ENCODE measurements around the gene NIPBL. TPM values are rescaled to one million over a fixed set of nuclear protein-coding genes. Genes with fewer than 3 reads are reported as not detected.
"Not testable (repeated sequence)": the region's sequence is repeated elsewhere in the genome, so short reads cannot be mapped to it uniquely, and the experiment has no call there.

NIPBL gene
- total and polyA plus RNA-seq, 8 donors = 8.1 to 48.1 (median 26.4) TPM

DNA sequence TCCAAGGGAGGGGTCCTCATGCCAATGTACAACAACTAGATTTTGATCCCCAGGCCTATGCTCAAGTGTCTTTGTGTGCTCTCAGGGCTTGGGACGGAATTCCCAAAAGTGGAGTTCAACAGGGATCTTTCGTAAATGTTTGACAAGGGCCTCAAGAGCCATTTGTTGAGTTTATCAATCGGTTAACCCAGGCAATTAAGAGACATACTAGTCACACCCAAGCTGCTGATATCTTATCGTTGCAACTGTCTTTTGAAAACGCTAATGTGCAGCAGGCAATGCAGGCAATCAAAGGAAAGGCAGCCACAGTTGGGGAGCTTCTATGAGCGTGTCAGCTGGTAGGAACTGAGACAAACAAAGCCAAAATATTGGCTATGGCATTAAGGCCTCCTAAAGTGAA lies 211.4 kb downstream of the NIPBL start:
- FAIRE-seq (no peak), ATAC-seq (no peak), DNase-seq (no peak)
- no peaks in the 10 kb centered on the region for H3K36me3 ChIP-seq
- H3K27ac ChIP-seq = no peak overlapping the region
- no peaks in the 10 kb centered on the region for H3K27me3 ChIP-seq
- TF ChIP-seq, protein P1, sequence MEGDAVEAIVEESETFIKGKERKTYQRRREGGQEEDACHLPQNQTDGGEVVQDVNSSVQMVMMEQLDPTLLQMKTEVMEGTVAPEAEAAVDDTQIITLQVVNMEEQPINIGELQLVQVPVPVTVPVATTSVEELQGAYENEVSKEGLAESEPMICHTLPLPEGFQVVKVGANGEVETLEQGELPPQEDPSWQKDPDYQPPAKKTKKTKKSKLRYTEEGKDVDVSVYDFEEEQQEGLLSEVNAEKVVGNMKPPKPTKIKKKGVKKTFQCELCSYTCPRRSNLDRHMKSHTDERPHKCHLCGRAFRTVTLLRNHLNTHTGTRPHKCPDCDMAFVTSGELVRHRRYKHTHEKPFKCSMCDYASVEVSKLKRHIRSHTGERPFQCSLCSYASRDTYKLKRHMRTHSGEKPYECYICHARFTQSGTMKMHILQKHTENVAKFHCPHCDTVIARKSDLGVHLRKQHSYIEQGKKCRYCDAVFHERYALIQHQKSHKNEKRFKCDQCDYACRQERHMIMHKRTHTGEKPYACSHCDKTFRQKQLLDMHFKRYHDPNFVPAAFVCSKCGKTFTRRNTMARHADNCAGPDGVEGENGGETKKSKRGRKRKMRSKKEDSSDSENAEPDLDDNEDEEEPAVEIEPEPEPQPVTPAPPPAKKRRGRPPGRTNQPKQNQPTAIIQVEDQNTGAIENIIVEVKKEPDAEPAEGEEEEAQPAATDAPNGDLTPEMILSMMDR (IDR thresholded peaks at IDR 0.05) = no peak
- H3K4me3 ChIP-seq = no peak overlapping the region
- no peaks in the 10 kb centered on the region for H3K9me3 ChIP-seq
- 82 to 86% methylated on average over 6 of the region's 6 CpGs for WGBS, 2 donors
- H3K4me1 ChIP-seq = no peaks in the 10 kb centered on the region
- intact Hi-C loops (cut with DNase I) = no loop called here

DNA sequence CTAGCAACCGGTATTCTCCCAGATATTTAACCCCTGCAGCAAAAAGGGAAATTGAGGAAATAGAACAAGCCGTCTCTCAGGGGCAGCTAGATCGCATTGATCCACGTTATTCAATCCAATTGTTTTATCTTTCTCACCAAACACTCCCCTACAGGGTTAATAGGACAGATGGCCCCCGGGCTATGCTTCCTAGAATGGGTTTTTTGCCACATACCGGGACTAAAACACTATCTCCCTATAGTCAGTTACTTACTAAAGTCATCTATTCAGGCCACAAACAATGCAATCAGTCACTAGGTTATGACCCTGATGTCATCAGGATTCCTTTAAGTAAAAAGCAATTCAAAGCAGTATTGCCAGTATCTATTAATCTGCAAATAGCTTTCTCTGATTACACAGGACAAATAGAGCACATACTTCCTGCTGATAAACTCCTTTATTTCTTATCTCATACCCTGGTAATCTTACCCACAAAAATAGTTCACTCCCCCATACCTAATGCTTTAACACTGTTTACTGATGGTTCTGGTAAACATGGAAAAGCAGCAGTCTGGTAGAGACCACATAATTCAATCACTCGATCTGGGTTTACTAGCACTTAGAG lies 213.7 kb downstream of the NIPBL start:
- DNase-seq = no peak
- no peaks in the 10 kb centered on the region for H3K27me3 ChIP-seq
- H3K36me3 ChIP-seq = no peaks in the 10 kb centered on the region
- TF ChIP-seq, protein P1 (IDR thresholded peaks at IDR 0.05) = no peak
- intact Hi-C loops (cut with DNase I) = no loop called here
- H3K4me1 ChIP-seq = no peaks in the 10 kb centered on the region
- H3K9me3 ChIP-seq = no peaks in the 10 kb centered on the region
- H3K27ac ChIP-seq = no peak overlapping the region
- ATAC-seq = no peak
- no peak for FAIRE-seq
- 56 to 63% methylated on average over 7 of the region's 7 CpGs for WGBS, 2 donors
- no peak overlapping the region for H3K4me3 ChIP-seq

DNA sequence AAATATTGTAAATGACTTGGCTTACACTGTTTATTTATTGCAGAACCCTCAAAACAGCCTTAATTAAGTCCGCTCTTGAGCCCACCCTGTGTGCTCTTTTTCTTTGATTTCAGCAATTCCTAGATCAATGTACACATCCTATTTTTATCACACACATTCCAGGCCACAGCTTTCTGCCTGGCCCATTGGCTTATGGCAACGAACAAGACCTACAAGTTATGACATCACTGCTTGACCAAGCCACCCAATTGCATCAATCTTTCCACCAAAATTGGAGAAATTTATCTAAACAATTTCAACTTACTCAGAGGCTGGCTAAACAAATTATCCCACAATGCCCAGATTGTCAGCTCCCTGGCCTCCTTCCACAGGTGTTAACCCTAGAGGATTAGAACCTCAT lies 214.2 kb downstream of the NIPBL start:
- no peaks in the 10 kb centered on the region for H3K9me3 ChIP-seq
- no peaks in the 10 kb centered on the region for H3K4me1 ChIP-seq
- WGBS, 2 donors = 87 to 96% methylated on average over 2 of the region's 2 CpGs
- ATAC-seq = no peak
- no peak overlapping the region for H3K27ac ChIP-seq
- no peak overlapping the region for H3K4me3 ChIP-seq
- DNase-seq = no peak
- H3K27me3 ChIP-seq = no peaks in the 10 kb centered on the region
- TF ChIP-seq, protein P1 (IDR thresholded peaks at IDR 0.05) = no peak
- H3K36me3 ChIP-seq = no peaks in the 10 kb centered on the region
- FAIRE-seq = no peak
- intact Hi-C loops (cut with DNase I) = no loop called here

DNA sequence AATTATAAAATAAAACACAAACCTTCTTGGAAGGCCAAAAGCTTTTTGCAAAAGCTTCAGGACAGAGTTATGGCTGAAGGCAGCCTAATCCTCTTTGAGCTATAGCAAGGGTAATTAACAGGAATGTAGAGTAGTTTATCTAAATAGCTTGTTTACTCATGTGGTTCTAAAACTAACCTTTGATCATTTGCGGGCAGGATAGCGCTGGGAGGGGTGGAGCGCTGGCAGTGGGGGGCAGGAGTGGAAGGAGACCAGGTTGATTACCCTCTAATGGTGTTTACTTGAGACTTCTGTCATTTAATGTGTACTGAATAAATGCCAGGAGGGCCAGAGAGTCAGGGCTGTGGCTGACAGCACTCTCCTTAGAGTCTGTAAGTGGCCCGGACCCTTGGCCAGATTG lies 217.2 kb downstream of the NIPBL start:
- H3K27ac ChIP-seq, ATAC-seq, FAIRE-seq: not testable (repeated sequence)

GRCh38 chr5:37099267-37099666 lies 222.7 kb downstream of the NIPBL start:
- H3K9me3 ChIP-seq; FAIRE-seq; DNase-seq; H3K36me3 ChIP-seq; ATAC-seq; H3K27me3 ChIP-seq; intact Hi-C loops (cut with DNase I); H3K27ac ChIP-seq; H3K4me1 ChIP-seq; H3K4me3 ChIP-seq: not testable (repeated sequence)
- WGBS, 2 donors = 96 to 98% methylated on average over 5 of the region's 5 CpGs

More for the DNA sequence above, 217.2 kb downstream of the NIPBL start:
- H3K36me3 ChIP-seq; H3K9me3 ChIP-seq; H3K4me1 ChIP-seq; H3K4me3 ChIP-seq; intact Hi-C loops (cut with DNase I); H3K27me3 ChIP-seq; DNase-seq: not testable (repeated sequence)
- 46 to 57% methylated on average over 4 of the region's 4 CpGs for WGBS, 2 donors

DNA sequence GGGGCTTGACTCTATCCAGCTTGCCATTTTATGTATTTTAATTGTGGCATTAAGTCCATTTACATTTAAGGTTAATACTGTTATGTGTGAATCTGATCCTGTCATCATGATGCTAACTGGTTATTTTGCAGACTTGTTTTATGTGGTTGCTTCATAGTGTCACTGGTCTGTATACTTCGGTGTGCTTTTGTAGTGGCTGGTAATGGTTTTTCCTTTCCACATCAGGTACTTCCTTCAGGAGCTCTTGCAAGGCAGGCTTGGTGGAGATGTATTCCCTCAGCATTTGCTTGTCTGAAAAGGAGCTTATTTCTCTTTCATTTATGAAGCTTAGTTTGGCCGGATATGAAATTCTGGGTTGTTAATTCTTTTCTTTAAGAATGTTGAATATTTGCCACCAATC lies 226.7 kb downstream of the NIPBL start:
- DNase-seq (no peak), ATAC-seq (no peak), FAIRE-seq (no peak)
- Histone ChIP-seq H3K27ac (no peak overlapping the region), H3K27me3 (no peaks in the 10 kb centered on the region), H3K4me1 (no peaks in the 10 kb centered on the region), H3K4me3 (no peak overlapping the region), H3K9me3 (no peaks in the 10 kb centered on the region), H3K36me3 (peaks cover 0 to 5% (median 0%) of the 10 kb centered on the region in 3 donors)
- WGBS, 2 donors = 96 to 97% methylated on average over 2 of the region's 2 CpGs
- intact Hi-C loops (cut with DNase I) = no loop called here
- TF ChIP-seq, protein P1 (IDR thresholded peaks at IDR 0.05) = no peak

Measured in pancreas (tissue), 10 donors.